Type B pancreatic cell (in vitro differentiated cells): ENCODE measurements around the gene LDLRAD4. TPM values are rescaled to one million over a fixed set of nuclear protein-coding genes. Genes with fewer than 3 reads are reported as not detected.
"Not testable (repeated sequence)": the region's sequence is repeated elsewhere in the genome, so short reads cannot be mapped to it uniquely, and the experiment has no call there.

Source experiments
- DNase-seq: peaks from one replicate; pipeline ENCODE4 v3.0.0; 2021; ENCODE audit warnings: mixed read lengths; ENCODE audit not compliant: unreplicated experiment; ENCODE audit errors: extremely low spot score
- H3K27ac Mint-ChIP-seq: 2 replicates; pipeline ENCODE4 v1.8.0; 2021; ENCODE audit warnings: mild to moderate bottlenecking, mixed read lengths
- H3K27me3 Mint-ChIP-seq: 2 replicates; pipeline ENCODE4 v1.8.0; 2021; ENCODE audit warnings: mixed read lengths
- H3K36me3 Mint-ChIP-seq: 2 replicates; pipeline ENCODE4 v1.8.0; 2021; ENCODE audit warnings: mixed read lengths
- H3K4me1 Mint-ChIP-seq: one replicate; pipeline ENCODE4 v1.8.0; 2021; ENCODE audit warnings: mixed read lengths; ENCODE audit not compliant: unreplicated experiment
- H3K4me3 Mint-ChIP-seq: 2 replicates; pipeline ENCODE4 v1.8.0; 2021; ENCODE audit warnings: mild to moderate bottlenecking, mixed read lengths
- H3K9me3 Mint-ChIP-seq: 2 replicates; pipeline ENCODE4 v1.8.0; 2021; ENCODE audit warnings: mixed read lengths
- CTCF ChIP-seq: fragments of 200-600 bp; sonication (generic); conservative IDR thresholded peaks from 2 replicates; pipeline ENCODE4 v1.5.0; 2021; ENCODE audit warnings: antibody characterized with exemption, mild to moderate bottlenecking
- total RNA-seq: library from RNA; stranded (reverse); gene quantifications from 2 replicates; pipeline ENCODE4 v1.2.1, GENCODE V29; 2021; ENCODE audit warnings: low replicate concordance

Gene LDLRAD4
- total RNA-seq, 1 donor from 2014 or later = 2.4 TPM

DNA sequence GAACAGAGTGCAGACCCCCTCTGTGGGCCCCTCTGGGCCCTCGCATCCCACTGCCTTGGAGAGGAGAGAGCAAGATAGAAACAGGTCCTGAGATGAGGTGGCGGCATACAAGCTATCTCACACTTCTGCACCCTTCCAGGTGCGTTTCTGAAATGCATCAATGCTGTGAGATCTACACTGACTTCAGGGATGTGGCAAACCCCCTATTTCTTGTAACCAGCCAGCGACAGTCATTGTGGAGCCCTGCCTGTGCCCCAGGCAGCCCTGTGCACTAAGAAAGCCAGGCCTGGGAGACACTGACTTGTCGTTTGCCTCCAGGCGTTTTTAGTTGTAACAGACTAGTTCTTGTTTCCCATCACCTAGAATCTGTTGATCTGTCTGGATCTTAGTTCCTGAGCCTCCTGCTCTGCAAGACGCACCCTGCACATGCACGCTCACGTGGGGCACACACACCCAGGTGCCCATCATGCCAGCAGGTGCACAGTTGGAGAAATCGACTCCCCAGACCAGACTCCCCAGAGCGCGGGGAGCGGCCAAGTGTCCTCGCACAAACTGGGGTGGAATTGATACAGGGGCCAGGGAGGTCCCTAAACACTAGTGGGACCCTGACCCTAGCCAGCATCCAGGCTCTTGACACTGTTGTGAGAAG lies 269.8 kb downstream of the LDLRAD4 start:
- no peaks in the 10 kb centered on the region for H3K36me3 Mint-ChIP-seq
- H3K27me3 Mint-ChIP-seq = peaks cover 6% of the 10 kb centered on the region
- H3K9me3 Mint-ChIP-seq = no peaks in the 10 kb centered on the region
- H3K4me1 Mint-ChIP-seq = no peaks in the 10 kb centered on the region
- no peak overlapping the region for H3K4me3 Mint-ChIP-seq
- no peak overlapping the region for H3K27ac Mint-ChIP-seq
- no peak for DNase-seq
- no peak for TF ChIP-seq CTCF

DNA sequence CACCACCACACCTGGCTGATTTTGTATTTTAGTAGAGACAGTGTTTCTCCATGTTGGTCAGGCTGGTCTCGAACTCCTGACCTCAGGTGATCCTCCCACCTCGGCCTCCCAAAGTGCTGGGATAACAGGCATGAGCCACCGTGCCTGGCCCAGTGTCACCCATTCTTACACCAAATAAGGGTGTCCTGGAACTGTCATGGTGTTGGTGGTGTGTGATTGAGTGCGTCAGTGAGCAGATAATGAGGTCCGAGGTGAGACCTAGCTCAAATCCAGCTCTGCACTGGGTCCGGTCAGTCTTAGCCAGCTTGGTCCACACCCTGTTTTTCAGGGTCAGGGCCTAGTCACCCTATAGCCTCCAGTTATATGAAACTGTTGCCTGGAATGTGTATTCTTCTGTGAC lies 270.7 kb downstream of the LDLRAD4 start:
- H3K27me3 Mint-ChIP-seq, H3K4me1 Mint-ChIP-seq: not testable (repeated sequence)

DNA sequence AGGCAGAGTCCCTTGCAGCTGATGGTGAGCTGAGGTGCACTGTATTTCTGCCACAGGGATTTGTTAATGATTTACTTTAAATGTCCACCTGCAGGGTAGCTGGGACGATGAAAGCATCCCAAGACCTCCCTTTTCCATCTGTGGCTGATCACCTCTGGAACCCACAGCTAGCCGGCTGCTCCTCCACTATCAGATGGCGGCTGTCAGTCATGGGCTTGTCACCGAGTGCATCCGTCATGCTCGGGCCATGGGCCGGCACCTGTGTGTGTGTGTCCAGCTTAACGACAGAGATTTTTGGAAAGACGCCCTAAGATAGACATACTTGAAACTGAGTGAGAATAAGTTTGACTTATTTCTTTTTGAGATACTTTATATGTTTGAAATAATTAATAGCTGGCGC lies 272.6 kb downstream of the LDLRAD4 start:
- TF ChIP-seq CTCF = no peak
- H3K27ac Mint-ChIP-seq = no peak overlapping the region
- no peak for DNase-seq

More for the DNA sequence above, 270.7 kb downstream of the LDLRAD4 start:
- H3K9me3 Mint-ChIP-seq, H3K4me3 Mint-ChIP-seq, H3K27ac Mint-ChIP-seq, H3K36me3 Mint-ChIP-seq, DNase-seq: not testable (repeated sequence)

DNA sequence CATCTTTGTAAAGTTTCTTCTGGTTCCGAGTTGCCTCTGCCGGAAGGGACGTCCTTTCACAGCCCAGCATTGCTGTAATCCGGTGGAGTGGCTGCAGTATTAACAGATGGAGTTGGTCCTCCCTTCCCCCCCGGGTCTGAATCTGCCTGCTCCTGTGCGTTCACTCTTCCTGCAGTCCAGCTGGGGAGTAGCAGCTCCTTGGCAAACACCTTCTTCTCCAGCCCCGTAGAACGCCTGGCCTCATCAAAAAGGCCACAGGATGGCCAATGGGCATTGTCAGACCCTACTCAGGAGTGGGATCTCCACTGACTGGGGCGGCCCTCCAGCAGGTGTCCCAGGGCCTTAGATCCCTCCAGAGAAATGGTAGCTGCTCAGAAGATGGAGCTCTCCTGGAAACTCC lies 273.8 kb downstream of the LDLRAD4 start:
- Mint-ChIP-seq H3K27ac (no peak overlapping the region), H3K36me3 (no peaks in the 10 kb centered on the region), H3K4me3 (no peak overlapping the region), H3K9me3 (no peaks in the 10 kb centered on the region), H3K27me3 (peaks cover 9% of the 10 kb centered on the region), H3K4me1 (no peaks in the 10 kb centered on the region)
- no peak for TF ChIP-seq CTCF
- DNase-seq = no peak

More for the DNA sequence above, 272.6 kb downstream of the LDLRAD4 start:
- H3K9me3 Mint-ChIP-seq = no peaks in the 10 kb centered on the region
- H3K36me3 Mint-ChIP-seq = no peaks in the 10 kb centered on the region
- no peaks in the 10 kb centered on the region for H3K4me1 Mint-ChIP-seq
- no peak overlapping the region for H3K4me3 Mint-ChIP-seq
- H3K27me3 Mint-ChIP-seq = peaks cover 9% of the 10 kb centered on the region

- DNase-seq = no peak
- Mint-ChIP-seq H3K36me3 (no peaks in the 10 kb centered on the region), H3K27me3 (peaks cover 9% of the 10 kb centered on the region), H3K27ac (no peak overlapping the region), H3K9me3 (no peaks in the 10 kb centered on the region), H3K4me1 (no peaks in the 10 kb centered on the region), H3K4me3 (no peak overlapping the region)
- TF ChIP-seq CTCF = no peak
These were observed 274.5 kb downstream of the LDLRAD4 start for GRCh38 chr18:13493079-13493478.

DNA sequence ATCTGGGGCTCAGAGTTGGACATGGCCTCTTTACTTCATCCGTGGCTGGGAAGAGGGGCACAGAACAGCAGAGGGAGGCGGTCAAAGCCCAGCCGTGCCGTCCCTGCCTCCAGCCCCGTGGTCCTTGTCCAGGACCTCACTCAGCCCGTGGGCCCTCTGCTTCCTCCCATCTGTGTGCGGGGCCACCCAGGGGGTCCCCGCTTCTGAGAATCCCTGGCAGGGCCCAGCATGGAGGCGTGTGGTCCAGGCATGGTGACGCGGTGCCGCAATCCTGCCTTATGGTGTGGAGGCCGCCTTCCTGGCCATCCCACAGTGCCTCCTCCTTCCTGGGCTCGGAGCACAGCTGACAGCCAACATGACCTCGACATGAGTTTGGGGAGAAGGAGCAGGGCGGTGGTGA lies 275.2 kb downstream of the LDLRAD4 start:
- no peak overlapping the region for H3K27ac Mint-ChIP-seq
- no peaks in the 10 kb centered on the region for H3K36me3 Mint-ChIP-seq
- no peak overlapping the region for H3K4me3 Mint-ChIP-seq
- DNase-seq = no peak
- peaks cover 9% of the 10 kb centered on the region for H3K27me3 Mint-ChIP-seq
- no peaks in the 10 kb centered on the region for H3K4me1 Mint-ChIP-seq
- no peaks in the 10 kb centered on the region for H3K9me3 Mint-ChIP-seq
- no peak for TF ChIP-seq CTCF
